IMR-90 (cell line): ENCODE measurements around the gene CCDC12. TPM values are rescaled to one million over a fixed set of nuclear protein-coding genes. Genes with fewer than 3 reads are reported as not detected.

ENCODE experiments used
- ATAC-seq: fragments of 200-7000 bp; cut with Tn5 transposase; 2 replicates; pipeline ENCODE4 v1.9.1; 2020; ENCODE audit warnings: low read depth, mild to moderate bottlenecking, moderate library complexity
- BruUV-seq: library from RNA; stranded (reverse); fragments of 400-500 nt; replicated peaks from 2 replicates; lab custom pipeline; 2021; lab: Mats Ljungman, UMichigan
- CTCF ChIA-PET: fragments of 300-600 bp; formaldehyde crosslinking; extraction: SDS; loops from one replicate; lab custom pipeline; 2021; ENCODE audit warnings: antibody characterized with exemption; lab: Yijun Ruan, JAX
- POLR2A ChIA-PET: fragments of 300-600 bp; sonication (Branson Sonifier 250); formaldehyde crosslinking; loops from one replicate; lab custom pipeline; 2022; ENCODE audit warnings: antibody characterized with exemption; ENCODE audit not compliant: unreplicated experiment; lab: Charles Lee
- DNase-seq: peaks from one replicate; pipeline ENCODE4 v3.0.0; 2013
- H2AFZ ChIP-seq: replicated peaks from 2 replicates; pipeline ENCODE3; 2013; ENCODE audit warnings: low read length, mild to moderate bottlenecking; ENCODE audit not compliant: poor library complexity
- H2AK5ac ChIP-seq: 2 replicates; pipeline ENCODE4 v1.6.1; 2013; ENCODE audit warnings: low read depth, low read length, inconsistent platforms
- H2AK9ac ChIP-seq: replicated peaks from 2 replicates; pipeline ENCODE3; 2013; ENCODE audit warnings: mild to moderate bottlenecking, low read depth, low read length, moderate library complexity; ENCODE audit not compliant: poor library complexity
- H2BK120ac ChIP-seq: 2 replicates; pipeline ENCODE4 v1.6.1; 2013; ENCODE audit warnings: low read depth, low read length, inconsistent platforms
- H2BK15ac ChIP-seq: 3 replicates; pipeline ENCODE4 v1.6.1; 2013; ENCODE audit warnings: low read depth, low read length, inconsistent platforms
- H2BK20ac ChIP-seq: 2 replicates; pipeline ENCODE4 v1.6.1; 2013; ENCODE audit warnings: low read depth, mild to moderate bottlenecking, inconsistent platforms, low read length, moderate library complexity
- H2BK5ac ChIP-seq: 2 replicates; pipeline ENCODE4 v1.6.1; 2013; ENCODE audit warnings: mild to moderate bottlenecking, low read depth, low read length, inconsistent platforms; ENCODE audit not compliant: poor library complexity, severe bottlenecking
- H3K14ac ChIP-seq: replicated peaks from 2 replicates; pipeline ENCODE4 v1.6.1; 2013; ENCODE audit warnings: low read depth, low read length, inconsistent platforms
- H3K18ac ChIP-seq: 2 replicates; pipeline ENCODE4 v1.6.1; 2013; ENCODE audit warnings: low read depth, low read length, control low read depth
- H3K23ac ChIP-seq: 2 replicates; pipeline ENCODE4 v1.6.1; 2013; ENCODE audit warnings: low read depth, low read length, inconsistent platforms
- H3K27ac ChIP-seq: 2 replicates; pipeline ENCODE4 v1.5.1; 2013; ENCODE audit warnings: mild to moderate bottlenecking, control low read depth, low read length; ENCODE audit not compliant: insufficient read depth
- H3K27me3 ChIP-seq: 2 replicates; pipeline ENCODE4 v1.6.1; 2013; ENCODE audit warnings: low read length; ENCODE audit not compliant: control insufficient read depth, insufficient read depth
- H3K36me3 ChIP-seq: 2 replicates; pipeline ENCODE4 v1.6.1; 2013; ENCODE audit warnings: low read length, mixed read lengths; ENCODE audit not compliant: control insufficient read depth, insufficient read depth
- H3K4ac ChIP-seq: 2 replicates; pipeline ENCODE4 v1.6.1; 2013; ENCODE audit warnings: low read depth, low read length, inconsistent platforms
- H3K4me1 ChIP-seq: 2 replicates; pipeline ENCODE4 v1.6.1; 2013; ENCODE audit warnings: low read length, mixed read lengths; ENCODE audit not compliant: control insufficient read depth, insufficient read depth
- H3K4me2 ChIP-seq: 2 replicates; pipeline ENCODE4 v1.6.1; 2013; ENCODE audit warnings: low read depth, mild to moderate bottlenecking, control low read depth, low read length, moderate library complexity
- H3K4me3 ChIP-seq: 2 replicates; pipeline ENCODE4 v1.5.1; 2013; ENCODE audit warnings: low read depth, mild to moderate bottlenecking, control low read depth, low read length, moderate library complexity; ENCODE audit not compliant: insufficient read depth
- H3K56ac ChIP-seq: 2 replicates; pipeline ENCODE4 v1.6.1; 2013; ENCODE audit warnings: low read length, inconsistent platforms; ENCODE audit not compliant: insufficient read depth; ENCODE audit errors: extremely low read depth
- H3K79me1 ChIP-seq, 2 experiments: 2 replicates each; pipeline ENCODE4 v1.6.1; 2013; ENCODE audit warnings: low read length in 2 of 2, inconsistent platforms in 1 of 2, low read depth in 1 of 2
- H3K9ac ChIP-seq: 2 replicates; pipeline ENCODE4 v1.6.1; 2013; ENCODE audit warnings: low read depth, low read length, control low read depth
- H3K9me1 ChIP-seq: 2 replicates; pipeline ENCODE4 v1.6.1; 2013; ENCODE audit warnings: low read length, inconsistent platforms; ENCODE audit not compliant: insufficient read depth
- H3K9me3 ChIP-seq: 2 replicates; pipeline ENCODE4 v1.6.1; 2013; ENCODE audit warnings: low read length; ENCODE audit not compliant: control insufficient read depth, insufficient read depth
- H4K20me1 ChIP-seq: 2 replicates; pipeline ENCODE4 v1.6.1; 2013; ENCODE audit warnings: low read length, inconsistent platforms; ENCODE audit not compliant: insufficient read depth
- H4K5ac ChIP-seq: 2 replicates; pipeline ENCODE4 v1.6.1; 2013; ENCODE audit warnings: mild to moderate bottlenecking, low read depth, low read length, control low read depth
- H4K8ac ChIP-seq, 2 experiments: 2 replicates each; pipeline ENCODE4 v1.6.1; 2013; ENCODE audit warnings: low read depth in 2 of 2, low read length in 2 of 2, control low read depth in 1 of 2, inconsistent platforms in 1 of 2
- H4K91ac ChIP-seq: 2 replicates; pipeline ENCODE4 v1.6.1; 2013; ENCODE audit warnings: low read depth, low read length, inconsistent platforms; ENCODE audit not compliant: insufficient read depth
- BHLHE40 ChIP-seq: fragments of 150-350 bp; IDR thresholded peaks from 2 replicates; pipeline ENCODE4 v1.6.1; 2016; ENCODE audit warnings: mild to moderate bottlenecking, low read depth, low read length
- CEBPB ChIP-seq: IDR thresholded peaks from 2 replicates; pipeline ENCODE4 v1.6.1; 2012; ENCODE audit warnings: low read depth, low read length, improper control_type of control experiment
- CTCF ChIP-seq: conservative IDR thresholded peaks from 2 replicates; pipeline ENCODE4 v1.5.1; 2012; ENCODE audit warnings: mild to moderate bottlenecking, low read depth, low read length, improper control_type of control experiment
- MAFK ChIP-seq: IDR thresholded peaks from 2 replicates; pipeline ENCODE4 v1.6.1; 2012; ENCODE audit warnings: low read depth, low read length, improper control_type of control experiment
- MXI1 ChIP-seq: IDR thresholded peaks from 2 replicates; pipeline ENCODE4 v1.6.1; 2012; ENCODE audit warnings: low read depth, mild to moderate bottlenecking, low read length, moderate library complexity, borderline replicate concordance
- NFE2L2 ChIP-seq: fragments of 150-350 bp; IDR thresholded peaks from 2 replicates; pipeline ENCODE4 v1.6.1; 2016; ENCODE audit warnings: low read depth, mild to moderate bottlenecking, low read length
- RAD21 ChIP-seq: IDR thresholded peaks from 2 replicates; pipeline ENCODE4 v1.6.1; 2012; ENCODE audit warnings: low read length, improper control_type of control experiment
- RCOR1 ChIP-seq: IDR thresholded peaks from 2 replicates; pipeline ENCODE4 v1.6.1; 2012; ENCODE audit warnings: mild to moderate bottlenecking, low read length, improper control_type of control experiment; ENCODE audit not compliant: insufficient replicate concordance
- USF2 ChIP-seq: fragments of 150-350 bp; IDR thresholded peaks from 2 replicates; pipeline ENCODE4 v1.6.1; 2017; ENCODE audit warnings: mild to moderate bottlenecking, antibody characterized with exemption, low read length, low read depth
- WGBS, 2 experiments: methylation state at CpG; one replicate each; pipeline versions ENCODE4 v1.1.5 to v1.1.7; 2013; ENCODE audit warnings: missing lambda C conversion rate in 2 of 2; ENCODE audit not compliant: insufficient read length in 1 of 2; ENCODE audit errors: extremely low coverage in 2 of 2; 5-methylcytosine and 5-hydroxymethylcytosine counted together
- dilution Hi-C: fragments of 300-500 bp; cut with HindIII; formaldehyde crosslinking; loops from one replicate; pipeline ENCODE4 v1.14.3; 2018; ENCODE audit warnings: low sequenced_read_pairs; ENCODE audit not compliant: unreplicated experiment
- in situ Hi-C: fragments of 300-500 bp; cut with MboI; formaldehyde crosslinking; loops from 3 replicates; pipeline ENCODE4 v1.14.3; 2019; ENCODE audit warnings: low sequenced_read_pairs, inconsistent platforms, mixed read lengths
- intact Hi-C: fragments of 100-400 bp; cut with micrococcal nuclease; formaldehyde crosslinking; loops from 2 replicates; pipeline ENCODE4 v1.10.0; 2022
- polyA plus RNA-seq, 3 experiments: library from polyadenylated mRNA; depleted of rRNA; stranded (reverse); fragments of >200 nt; gene quantifications; 2 replicates each; pipeline ENCODE4 v1.2.3, GENCODE V29; 2012; ENCODE audit warnings: low replicate concordance in 1 of 3
- total RNA-seq: library from RNA; depleted of rRNA; stranded (reverse); fragments of >200 nt; gene quantifications from 2 replicates; pipeline ENCODE4 v1.2.3, GENCODE V29; 2012
- TF ChIP-seq, protein P1 (sequence below): fragments of 150-350 bp; IDR thresholded peaks from 2 replicates; pipeline ENCODE4 v1.6.1; 2016; ENCODE audit warnings: low read depth, mild to moderate bottlenecking, low read length, moderate library complexity, borderline replicate concordance

Gene CCDC12
- total and polyA plus RNA-seq, 2 of the 4 experiments (the other 2 are of a cell fraction) = 15.2 to 35.1 TPM

DNA sequence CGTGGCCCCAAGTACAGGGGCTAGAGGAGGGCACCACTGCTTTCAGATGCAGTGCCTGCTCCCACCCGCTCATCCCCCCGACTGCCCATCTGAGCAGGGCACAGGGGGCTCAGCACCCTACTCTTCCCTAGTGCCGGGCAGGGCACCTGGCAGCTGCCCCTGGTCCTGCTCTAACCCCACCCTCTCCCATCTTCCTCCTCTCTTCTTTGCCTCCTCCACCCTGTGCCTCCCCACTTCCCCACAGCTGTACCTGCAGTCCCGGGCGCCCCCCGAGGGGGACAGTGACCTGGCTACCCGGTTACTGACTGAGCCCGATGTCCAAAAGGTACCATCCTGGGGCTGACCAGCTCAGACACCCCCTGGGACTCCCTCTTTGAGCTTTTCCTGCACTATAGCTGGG, 15.7 kb upstream of the CCDC12 start:
- Histone ChIP-seq H3K27me3 (no peaks in the 10 kb centered on the region), H4K5ac (no peak overlapping the region), H3K4ac (no peak overlapping the region), H2AK9ac (no peak overlapping the region), H3K56ac (no peak overlapping the region), H3K9me1 (no peaks in the 10 kb centered on the region; the same call in 1 of the 2 replicates), H2AFZ (no peak overlapping the region), H4K20me1 (no peaks in the 10 kb centered on the region), H3K9ac (no peak overlapping the region), H3K9me3 (no peaks in the 10 kb centered on the region), H2BK120ac (no peak overlapping the region), H3K4me1 (0 out of 2 replicates have a peak, but pooled peaks cover 2% of the 10 kb centered on the region), H2BK20ac (no peak overlapping the region), H2AK5ac (no peak overlapping the region), H3K4me3 (no peak overlapping the region), H3K23ac (no peak overlapping the region), H3K36me3 (no peaks in the 10 kb centered on the region; the same call in 1 of the 2 replicates), H3K18ac (no peak overlapping the region), H3K79me1 (no peaks in the 10 kb centered on the region), H2BK5ac (no peak overlapping the region), H4K91ac (no peak overlapping the region), H2BK15ac (no peak overlapping the region), H3K14ac (no peak overlapping the region), H3K4me2 (no peak overlapping the region), H3K27ac (no peak overlapping the region), H4K8ac (no peak overlapping the region)
- dilution Hi-C loops = no loop called here
- ChIA-PET POLR2A (no interaction called here), CTCF (no interaction called here)
- intact Hi-C loops = no loop called here
- TF ChIP-seq BHLHE40 (no peak), NFE2L2 (no peak), MAFK (no peak), USF2 (no peak), CEBPB (no peak), RCOR1 (no peak), CTCF (no peak), RAD21 (no peak), MXI1 (no peak)
- TF ChIP-seq, protein P1, sequence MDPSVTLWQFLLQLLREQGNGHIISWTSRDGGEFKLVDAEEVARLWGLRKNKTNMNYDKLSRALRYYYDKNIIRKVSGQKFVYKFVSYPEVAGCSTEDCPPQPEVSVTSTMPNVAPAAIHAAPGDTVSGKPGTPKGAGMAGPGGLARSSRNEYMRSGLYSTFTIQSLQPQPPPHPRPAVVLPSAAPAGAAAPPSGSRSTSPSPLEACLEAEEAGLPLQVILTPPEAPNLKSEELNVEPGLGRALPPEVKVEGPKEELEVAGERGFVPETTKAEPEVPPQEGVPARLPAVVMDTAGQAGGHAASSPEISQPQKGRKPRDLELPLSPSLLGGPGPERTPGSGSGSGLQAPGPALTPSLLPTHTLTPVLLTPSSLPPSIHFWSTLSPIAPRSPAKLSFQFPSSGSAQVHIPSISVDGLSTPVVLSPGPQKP = no peak
- 100% methylated on average over 3 of the region's 9 CpGs; no CpG with 5 or more reads in 1 of the 2 experiments for WGBS, 2 experiments
- BruUV-seq = no TSS peak
- no peak for DNase-seq
- in situ Hi-C loops = no loop called here
- no peak for ATAC-seq
